ENCODE data around the gene ANGPTL4. TPM values are rescaled to one million over a fixed set of nuclear protein-coding genes. Genes with fewer than 3 reads are reported as not detected.

The ANGPTL4 gene
- total RNA-seq, 1 donor from 2014 or later = not detected

- peaks cover 14% of the 10 kb centered on the region for H3K4me1 Mint-ChIP-seq
- no peak overlapping the region for H3K9ac ChIP-seq
These were observed 27.5 kb downstream of the ANGPTL4 start for GRCh38 chr19:8391198-8392016.

GRCh38 chr19:8392017-8392591 lies 28.1 kb downstream of the ANGPTL4 start:
- peaks cover 4% of the 10 kb centered on the region for H3K36me3 Mint-ChIP-seq
- H3K27ac ChIP-seq = no peak overlapping the region
- no peaks in the 10 kb centered on the region for H3K9me3 ChIP-seq (ENCODE audit: low read depth)
- no peak overlapping the region for H3K4me2 ChIP-seq
- H3K4me3 Mint-ChIP-seq = no peak overlapping the region
- no peak for DNase-seq (ENCODE audit: low spot score)
- H4K20me1 ChIP-seq (ENCODE audit: low read depth) = peaks cover 49% of the 10 kb centered on the region
- H3K9me3 Mint-ChIP-seq = no peaks in the 10 kb centered on the region
- H3K79me2 ChIP-seq (ENCODE audit: low read depth) = peaks cover 73% of the 10 kb centered on the region
- peaks cover 21% of the 10 kb centered on the region for H3F3A ChIP-seq (ENCODE audit: low read depth)
- peaks cover 12% of the 10 kb centered on the region for H3K27me3 Mint-ChIP-seq (ENCODE audit: insufficient read depth, low read depth)
- H3K9ac ChIP-seq = no peak overlapping the region
- H3K4me1 Mint-ChIP-seq = peaks cover 19% of the 10 kb centered on the region
- H3K36me3 ChIP-seq = no peaks in the 10 kb centered on the region
- no peak overlapping the region for H2AFZ ChIP-seq (replicated peaks)
- TF ChIP-seq CTCF (IDR thresholded peaks at IDR 0.05) = no peak
- no peak for TF ChIP-seq EZH2phosphoT487 (IDR thresholded peaks at IDR 0.05)
- no peak for TF ChIP-seq EZH2 (IDR thresholded peaks at IDR 0.05)
- no peaks in the 10 kb centered on the region for H3K27me3 ChIP-seq
- H3K27ac Mint-ChIP-seq = peak overlapping the region; percentile 78
- no peak overlapping the region for H3K4me3 ChIP-seq
- H3K4me1 ChIP-seq = no peaks in the 10 kb centered on the region

More at GRCh38 chr19:8391198-8392016, 27.5 kb downstream of the ANGPTL4 start:
- H3K27ac ChIP-seq = no peak overlapping the region
- H3K9me3 ChIP-seq (ENCODE audit: low read depth) = no peaks in the 10 kb centered on the region
- H3K36me3 Mint-ChIP-seq = peaks cover 10% of the 10 kb centered on the region
- H4K20me1 ChIP-seq (ENCODE audit: low read depth) = peaks cover 43% of the 10 kb centered on the region
- H3K9me3 Mint-ChIP-seq = no peaks in the 10 kb centered on the region
- peaks cover 66% of the 10 kb centered on the region for H3K79me2 ChIP-seq (ENCODE audit: low read depth)
- H3K4me1 ChIP-seq = no peaks in the 10 kb centered on the region
- no peaks in the 10 kb centered on the region for H3K36me3 ChIP-seq
- H3K27me3 Mint-ChIP-seq (ENCODE audit: insufficient read depth, low read depth) = peaks cover 12% of the 10 kb centered on the region
- TF ChIP-seq EZH2 (IDR thresholded peaks at IDR 0.05) = no peak
- no peak for TF ChIP-seq EZH2phosphoT487 (IDR thresholded peaks at IDR 0.05)
- TF ChIP-seq CTCF (IDR thresholded peaks at IDR 0.05) = no peak
- H3F3A ChIP-seq (ENCODE audit: low read depth) = peaks cover 21% of the 10 kb centered on the region
- no peaks in the 10 kb centered on the region for H3K27me3 ChIP-seq
- peak overlapping the region; percentile 77 for H3K4me2 ChIP-seq
- H3K27ac Mint-ChIP-seq = peak overlapping the region; percentile 78
- peak overlapping the region; percentile 94 for H3K4me3 ChIP-seq
- no peak overlapping the region for H2AFZ ChIP-seq (replicated peaks)
- H3K4me3 Mint-ChIP-seq = peak overlapping the region; percentile 83
- no peak for DNase-seq (ENCODE audit: low spot score)

- no peak overlapping the region for H3K27ac Mint-ChIP-seq
- H2AFZ ChIP-seq (replicated peaks) = no peak overlapping the region
- no peaks in the 10 kb centered on the region for H3K9me3 ChIP-seq (ENCODE audit: low read depth)
- H3K27me3 Mint-ChIP-seq (ENCODE audit: insufficient read depth, low read depth) = peaks cover 14% of the 10 kb centered on the region
- peaks cover 23% of the 10 kb centered on the region for H3K4me1 Mint-ChIP-seq
- peak overlapping the region; percentile 49 for H3K9ac ChIP-seq
- H3K4me3 ChIP-seq = no peak overlapping the region
- H3K36me3 ChIP-seq = no peaks in the 10 kb centered on the region
- no peak overlapping the region for H3K27ac ChIP-seq
- H3K27me3 ChIP-seq = no peaks in the 10 kb centered on the region
- no peak overlapping the region for H3K4me2 ChIP-seq
- H3K79me2 ChIP-seq (ENCODE audit: low read depth) = peaks cover 84% of the 10 kb centered on the region
- peak overlapping the region; percentile 36 for H3K4me3 Mint-ChIP-seq
- H3K4me1 ChIP-seq = no peaks in the 10 kb centered on the region
- H3K36me3 Mint-ChIP-seq = peaks cover 1% of the 10 kb centered on the region
- no peaks in the 10 kb centered on the region for H3K9me3 Mint-ChIP-seq
- peaks cover 59% of the 10 kb centered on the region for H4K20me1 ChIP-seq (ENCODE audit: low read depth)
- peaks cover 15% of the 10 kb centered on the region for H3F3A ChIP-seq (ENCODE audit: low read depth)
- DNase-seq (ENCODE audit: low spot score) = no peak
- no peak for TF ChIP-seq CTCF (IDR thresholded peaks at IDR 0.05)
- TF ChIP-seq EZH2phosphoT487 (IDR thresholded peaks at IDR 0.05) = no peak
- TF ChIP-seq EZH2 (IDR thresholded peaks at IDR 0.05) = no peak
These were observed 29.4 kb downstream of the ANGPTL4 start for GRCh38 chr19:8393192-8393870.
